MCF 10A (cell line): ENCODE data around the gene GNAL. TPM values are rescaled to one million over a fixed set of nuclear protein-coding genes. Genes with fewer than 3 reads are reported as not detected.

Experiments
- BruUV-seq: library from RNA; stranded (reverse); fragments of 400-500 nt; replicated peaks from 2 replicates; lab custom pipeline; 2021; lab: Mats Ljungman, UMichigan
- CTCF ChIA-PET: fragments of 300-600 bp; sonication (Branson Sonifier 250); formaldehyde crosslinking; extraction: SDS; loops from one replicate; lab custom pipeline; 2021; ENCODE audit warnings: antibody characterized with exemption, inconsistent platforms; lab: Yijun Ruan, JAX
- POLR2A ChIA-PET: fragments of 300-600, 350-650 bp; sonication (Branson Sonifier 250); formaldehyde crosslinking; extraction: SDS; loops from one replicate; lab custom pipeline; 2020; ENCODE audit warnings: antibody characterized with exemption, inconsistent platforms; lab: Yijun Ruan, JAX
- DNase-seq: peaks from one replicate; pipeline ENCODE4 v3.0.0-alpha.2; 2018; ENCODE audit not compliant: unreplicated experiment
- H3K27ac Mint-ChIP-seq: one replicate; pipeline ENCODE4 v1.8.0; 2022; ENCODE audit warnings: mild to moderate bottlenecking, low read depth, mixed read lengths; ENCODE audit not compliant: unreplicated experiment
- H3K27me3 Mint-ChIP-seq: one replicate; pipeline ENCODE4 v1.8.0; 2022; ENCODE audit warnings: mixed read lengths; ENCODE audit not compliant: insufficient read depth, unreplicated experiment
- H3K36me3 Mint-ChIP-seq: one replicate; pipeline ENCODE4 v1.8.0; 2022; ENCODE audit warnings: mild to moderate bottlenecking, moderate library complexity, mixed read lengths; ENCODE audit not compliant: insufficient read depth, unreplicated experiment
- H3K4me1 Mint-ChIP-seq: one replicate; pipeline ENCODE4 v1.8.0; 2022; ENCODE audit warnings: mixed read lengths; ENCODE audit not compliant: insufficient read depth, unreplicated experiment
- H3K4me3 Mint-ChIP-seq: one replicate; pipeline ENCODE4 v1.8.0; 2022; ENCODE audit warnings: mild to moderate bottlenecking, moderate library complexity, mixed read lengths; ENCODE audit not compliant: unreplicated experiment
- H3K9me3 Mint-ChIP-seq: one replicate; pipeline ENCODE4 v1.8.0; 2022; ENCODE audit warnings: mixed read lengths; ENCODE audit not compliant: unreplicated experiment
- intact Hi-C: fragments of 100-400 bp; cut with micrococcal nuclease; formaldehyde crosslinking; loops from 2 replicates; pipeline ENCODE4 v1.14.1; 2022
- total RNA-seq: library from RNA; stranded (reverse); gene quantifications from 2 replicates; pipeline ENCODE4 v1.2.3, GENCODE V29; 2022
- TF ChIP-seq, protein P1 (sequence below): fragments of 200-600 bp; IDR thresholded peaks from one replicate; pipeline ENCODE4 v1.8.0; 2022; ENCODE audit warnings: antibody characterized with exemption, mild to moderate bottlenecking; ENCODE audit not compliant: unreplicated experiment

GNAL gene
- total RNA-seq, 1 experiment from 2014 or later = 1.6 TPM

DNA sequence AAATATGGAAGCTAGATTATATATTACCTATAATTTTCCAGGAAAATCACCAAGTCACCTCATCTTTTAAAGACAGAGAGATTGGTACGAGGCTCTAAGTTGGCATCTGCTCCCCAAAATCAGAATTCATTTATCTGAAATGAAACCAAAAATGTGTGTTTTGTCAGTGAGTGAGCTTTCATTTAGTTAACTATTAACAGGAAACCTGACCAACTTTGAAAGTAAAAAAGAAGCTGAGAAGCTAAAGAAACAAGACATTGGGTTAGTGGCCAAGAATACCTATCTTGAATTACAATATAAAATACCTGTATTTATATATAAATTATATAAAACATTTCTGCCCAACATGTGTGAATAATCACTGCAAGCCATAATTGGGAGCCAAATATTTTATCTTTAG is 217.1 kb downstream of the GNAL start:
- no peaks in the 10 kb centered on the region for H3K9me3 Mint-ChIP-seq
- H3K27me3 Mint-ChIP-seq = no peaks in the 10 kb centered on the region
- ChIA-PET CTCF (interaction anchor here (0.6 to 0.8 kb wide), 3 partner anchors 90 to 216 kb away, joined by 3 read pairs; no protein-coding TSS in a partner anchor), POLR2A (interaction anchor here (1.3 kb wide), 1 partner anchor 75 kb away, joined by 3 read pairs; the partner anchor contains the start of gene IMPA2)
- intact Hi-C loops = no loop called here
- DNase-seq = no peak
- H3K4me3 Mint-ChIP-seq = no peak overlapping the region
- TF ChIP-seq, protein P1, sequence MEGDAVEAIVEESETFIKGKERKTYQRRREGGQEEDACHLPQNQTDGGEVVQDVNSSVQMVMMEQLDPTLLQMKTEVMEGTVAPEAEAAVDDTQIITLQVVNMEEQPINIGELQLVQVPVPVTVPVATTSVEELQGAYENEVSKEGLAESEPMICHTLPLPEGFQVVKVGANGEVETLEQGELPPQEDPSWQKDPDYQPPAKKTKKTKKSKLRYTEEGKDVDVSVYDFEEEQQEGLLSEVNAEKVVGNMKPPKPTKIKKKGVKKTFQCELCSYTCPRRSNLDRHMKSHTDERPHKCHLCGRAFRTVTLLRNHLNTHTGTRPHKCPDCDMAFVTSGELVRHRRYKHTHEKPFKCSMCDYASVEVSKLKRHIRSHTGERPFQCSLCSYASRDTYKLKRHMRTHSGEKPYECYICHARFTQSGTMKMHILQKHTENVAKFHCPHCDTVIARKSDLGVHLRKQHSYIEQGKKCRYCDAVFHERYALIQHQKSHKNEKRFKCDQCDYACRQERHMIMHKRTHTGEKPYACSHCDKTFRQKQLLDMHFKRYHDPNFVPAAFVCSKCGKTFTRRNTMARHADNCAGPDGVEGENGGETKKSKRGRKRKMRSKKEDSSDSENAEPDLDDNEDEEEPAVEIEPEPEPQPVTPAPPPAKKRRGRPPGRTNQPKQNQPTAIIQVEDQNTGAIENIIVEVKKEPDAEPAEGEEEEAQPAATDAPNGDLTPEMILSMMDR = no peak
- BruUV-seq = no TSS peak
- no peak overlapping the region for H3K27ac Mint-ChIP-seq
- H3K36me3 Mint-ChIP-seq = peaks cover 27% of the 10 kb centered on the region
- no peaks in the 10 kb centered on the region for H3K4me1 Mint-ChIP-seq

DNA sequence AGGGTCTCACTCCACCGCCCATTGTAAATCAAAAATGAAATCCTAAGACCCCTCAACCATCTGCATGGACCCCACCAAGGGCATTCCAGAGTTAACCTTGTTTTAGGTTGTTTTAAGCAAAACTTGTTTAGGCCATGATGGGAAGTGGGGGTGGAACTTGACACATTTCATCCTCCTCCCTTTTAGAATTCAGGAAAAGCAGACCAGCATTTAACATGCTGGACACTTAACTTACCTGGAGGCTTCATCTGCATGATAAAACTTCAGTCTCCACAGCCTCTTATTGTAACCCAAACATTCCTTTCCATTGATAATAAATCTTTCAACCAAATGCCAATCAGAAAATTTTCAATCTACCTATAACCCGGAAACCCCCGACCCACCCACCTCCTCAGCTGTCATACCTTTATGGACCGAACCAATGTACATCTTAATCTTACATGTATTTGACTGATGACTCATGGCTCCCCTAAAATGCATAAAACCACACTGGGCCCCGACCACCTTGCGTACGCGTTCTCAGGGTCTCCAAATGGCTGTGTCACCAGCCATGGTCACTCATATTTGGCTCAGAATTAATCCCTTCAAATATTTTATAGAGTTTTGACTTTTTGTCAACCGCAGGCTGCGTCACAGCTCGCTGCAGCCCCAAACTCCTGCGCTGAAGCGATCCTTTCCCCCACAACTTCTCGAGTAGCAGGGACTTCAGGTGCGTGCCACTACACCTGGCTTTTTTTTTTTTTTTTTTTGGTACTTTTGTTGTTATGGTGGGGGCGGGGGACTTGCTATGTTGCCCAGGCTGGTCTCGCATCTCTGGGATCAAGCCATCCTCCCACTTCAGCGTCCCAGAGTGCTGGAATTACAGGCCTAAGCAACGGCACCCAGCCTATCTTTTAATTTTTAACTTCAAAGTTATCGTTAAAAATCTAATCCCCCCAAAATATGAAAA is 218.1 kb downstream of the GNAL start:
- no peak for DNase-seq
- peak overlapping the region; percentile 92 for H3K4me3 Mint-ChIP-seq
- intact Hi-C loops = no loop called here
- ChIA-PET CTCF (interaction anchor here (0.7 kb wide), 1 partner anchor 126 kb away, joined by 3 read pairs; no protein-coding TSS in a partner anchor), POLR2A (interaction anchor here (1.3 to 2.7 kb wide), 2 partner anchors 16 to 57 kb away, joined by 3 to 17 read pairs; partner anchors contain the start of gene CHMP1B)
- H3K27me3 Mint-ChIP-seq = no peaks in the 10 kb centered on the region
- no TSS peak for BruUV-seq
- no peaks in the 10 kb centered on the region for H3K4me1 Mint-ChIP-seq
- H3K9me3 Mint-ChIP-seq = no peaks in the 10 kb centered on the region
- peak overlapping the region; percentile 89 for H3K27ac Mint-ChIP-seq
- TF ChIP-seq, protein P1 = no peak
- peaks cover 27% of the 10 kb centered on the region for H3K36me3 Mint-ChIP-seq

DNA sequence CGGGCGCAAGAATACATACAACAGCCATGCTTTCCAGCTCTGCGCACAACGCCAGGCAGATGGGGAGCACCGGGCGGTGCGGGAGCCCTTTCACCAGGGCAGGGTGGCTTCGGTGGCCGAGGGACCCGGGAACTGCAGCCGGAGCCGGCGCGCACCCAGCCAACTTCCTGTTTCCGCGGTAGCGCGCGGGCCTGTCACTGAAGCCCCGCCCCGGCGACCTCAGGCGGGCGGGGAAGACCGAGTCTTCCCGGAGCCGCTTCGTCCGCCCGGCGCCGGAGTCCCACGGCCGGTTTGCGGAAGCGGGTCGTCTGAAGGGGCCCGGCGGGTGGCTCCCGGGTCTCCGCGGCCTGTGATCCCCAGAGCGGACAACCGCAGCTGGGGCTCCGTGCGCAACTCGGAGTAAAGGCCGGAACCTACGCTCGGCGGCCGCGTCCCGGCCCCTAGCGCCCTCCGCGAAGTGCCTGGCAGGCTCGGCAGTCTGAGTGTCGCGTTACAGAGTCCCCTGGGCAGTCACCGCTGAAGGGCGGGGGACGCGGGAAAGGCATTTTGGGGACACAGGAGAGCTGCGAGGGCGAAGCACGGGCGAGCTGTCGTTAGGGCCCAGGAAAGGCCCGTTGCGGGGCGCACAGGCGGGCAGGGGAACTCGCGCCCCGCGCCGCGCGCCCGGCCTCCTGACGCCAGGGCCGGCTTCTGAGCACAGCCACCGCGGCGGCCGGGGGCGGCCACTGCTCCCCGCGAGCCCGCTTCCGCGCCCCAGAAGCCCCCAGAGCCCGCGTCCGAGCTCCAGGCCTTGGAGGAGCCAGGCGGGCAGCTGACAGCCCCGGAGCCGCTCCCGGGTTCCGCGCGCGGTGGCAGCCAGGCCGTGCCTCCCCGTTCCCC is 219.4 kb downstream of the GNAL start, which contains the start of gene MPPE1:
TSS of gene MPPE1 (minus strand) at position 136 of the 879 bp plus-strand sequence. CDS start 11,053 bp downstream, outside the sequence.
- intact Hi-C loops = loop anchor here (2.0 kb wide), 1 partner anchor 48 kb away; no protein-coding TSS in a partner anchor
- ChIA-PET POLR2A (interaction anchor here (0.7 to 2.7 kb wide), 16 partner anchors 15 to 1993 kb away, joined by 3 to 17 read pairs (median 3); partner anchors contain the start of genes CHMP1B and IMPA2), CTCF (interaction anchor here (0.7 to 1.7 kb wide), 5 partner anchors 17 to 328 kb away, joined by 3 to 7 read pairs (median 3); no protein-coding TSS in a partner anchor)
- Mint-ChIP-seq H3K27me3 (no peaks in the 10 kb centered on the region), H3K36me3 (peaks cover 22% of the 10 kb centered on the region), H3K9me3 (no peaks in the 10 kb centered on the region), H3K27ac (peak within 1 kb of the TSS; percentile 89), H3K4me3 (peak within 1 kb of the TSS; percentile 92), H3K4me1 (no peaks in the 10 kb centered on the region)
- DNase-seq = peak; percentile 82
- no TSS peak for BruUV-seq
- TF ChIP-seq, protein P1 = no peak
